ENCODE measurements around the gene ZP3.
"Not testable (repeated sequence)": the region's sequence is repeated elsewhere in the genome, so short reads cannot be mapped to it uniquely, and the experiment has no call there.

The ZP3 gene

DNA sequence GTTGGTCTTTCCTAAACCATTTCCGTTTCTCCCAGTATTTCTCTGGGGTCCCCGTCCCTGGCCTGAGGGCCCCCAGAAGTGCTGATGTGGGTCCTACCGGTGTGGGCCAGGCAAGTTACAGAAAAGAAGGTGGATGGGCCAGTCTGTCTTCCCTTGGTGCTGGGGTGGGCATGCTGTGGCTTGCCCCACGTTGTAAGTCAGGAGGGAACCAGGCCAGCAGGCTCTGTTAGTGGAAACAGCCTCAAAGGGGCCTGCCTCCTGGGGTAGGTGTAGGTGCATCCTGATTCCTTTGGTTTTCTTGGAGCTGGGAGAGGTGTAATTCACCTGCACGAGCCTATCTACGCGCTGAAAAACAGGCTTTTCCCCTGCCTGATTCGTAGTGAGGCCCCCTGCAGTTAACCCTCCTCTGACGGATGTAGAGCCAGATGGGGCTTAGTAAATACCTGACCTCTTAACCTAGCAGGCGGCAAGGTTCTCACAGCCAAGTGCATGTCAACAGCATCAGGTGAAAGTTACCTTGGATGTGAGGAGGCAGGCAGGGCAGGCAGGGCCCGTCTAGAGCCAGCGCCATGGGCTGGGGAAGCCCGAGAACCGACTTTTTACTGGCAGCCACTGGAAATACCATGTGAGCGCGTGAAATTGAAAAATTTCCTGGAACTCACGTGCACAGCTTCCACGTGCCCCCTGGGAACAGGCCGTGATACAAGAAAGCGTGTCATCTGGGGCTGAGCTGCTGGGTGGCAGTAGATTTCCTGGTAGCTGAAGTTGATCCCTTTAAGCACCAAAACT lies 61.3 kb downstream of the ZP3 start:
- not testable (repeated sequence) for DNase-seq (ENCODE audit: low read depth in 2 of 2)

DNA sequence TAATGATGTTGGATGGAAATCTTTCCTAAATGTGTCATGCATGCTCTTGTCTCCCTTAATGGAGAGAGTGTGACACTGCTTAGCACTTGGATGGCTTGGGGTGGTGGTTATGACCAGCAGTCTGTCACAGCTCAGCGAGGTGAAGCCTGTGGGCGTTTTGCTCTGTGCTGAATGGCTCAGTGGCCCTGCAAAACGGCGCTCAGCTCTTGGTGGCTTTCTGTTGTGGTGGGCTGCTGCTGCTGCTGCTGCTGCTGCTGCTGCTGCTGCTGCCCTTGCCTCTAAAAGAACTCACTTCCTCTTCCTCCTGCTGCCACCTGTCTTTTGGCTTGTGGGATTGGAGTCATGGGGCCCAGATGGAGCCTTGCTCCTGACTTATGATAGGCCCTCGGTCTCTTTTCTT lies 61.9 kb downstream of the ZP3 start:
- peak in 1 of 2 donors; percentile 38 for DNase-seq (ENCODE audit: low read depth in 2 of 2)

DNA sequence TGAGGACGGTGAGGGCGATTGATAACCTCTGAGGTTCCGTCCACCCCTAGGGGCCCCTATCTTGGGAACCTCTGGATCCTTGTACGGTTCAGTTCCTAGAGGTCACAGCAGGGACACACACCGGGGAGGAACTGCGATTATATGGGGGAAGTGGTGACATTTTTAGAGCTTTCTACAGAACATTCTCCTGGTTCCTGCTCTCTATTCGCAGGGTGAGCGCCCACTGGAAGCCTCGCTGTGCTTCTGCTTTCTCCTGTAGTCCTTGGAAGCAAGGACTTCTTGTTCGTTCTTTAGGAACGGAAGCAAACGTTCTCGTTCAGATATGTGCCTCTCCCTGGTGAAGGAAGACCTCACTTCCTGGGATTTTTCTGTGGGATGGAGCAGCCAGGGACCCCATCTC lies 63.2 kb downstream of the ZP3 start:
- not testable (repeated sequence) for DNase-seq (ENCODE audit: low read depth in 2 of 2)

Measured in stimulated activated CD8-positive, alpha-beta memory T cell treated with anti-CD3 and anti-CD28 coated beads, Interleukin-7, amount 100 ng/mL, for 4 hours (primary cell).